K562 (cell line): ENCODE results near the gene ZBTB20. TPM values are rescaled to one million over a fixed set of nuclear protein-coding genes. Genes with fewer than 3 reads are reported as not detected.

ENCODE experiments used
- polyA plus RNA-seq, 8 experiments: library from polyadenylated mRNA; depleted of rRNA in 4 of 8; stranded (reverse) in 5 of 8; unstranded in 3 of 8; fragments of >200 nt; fragmentation: Nextera tagmentation in 2 of 8; fragmentation: Illumina TruSeq in 1 of 8; extraction: Ambion mirVana in 2 of 8; extraction: Trizol in 1 of 8; gene quantifications; 2 replicates each; pipeline versions ENCODE4 v1.2.1 to v1.2.3, GENCODE V29; 2011 to 2014; ENCODE audit warnings: inconsistent platforms in 1 of 8, missing spikeins in 1 of 8
- total RNA-seq, 7 experiments: library from RNA; depleted of rRNA in 6 of 7; stranded (reverse); fragments of >200 nt in 6 of 7; fragmentation: Illumina TruSeq in 2 of 7; extraction: Trizol in 2 of 7; gene quantifications; 2 replicates each; pipeline versions ENCODE4 v1.2.1 to v1.2.3, GENCODE V29; 2011 to 2021; ENCODE audit warnings: low replicate concordance in 1 of 7
- TF ChIP-seq, protein P1 (sequence below), 2 experiments: fragments of 450-650 bp in 1 of 2; sonication (generic) in 1 of 2; formaldehyde crosslinking in 1 of 2; IDR thresholded peaks; 2 replicates each; pipeline versions ENCODE4 v1.7.1 to v1.9.0; 2016 to 2022; ENCODE audit warnings: inconsistent platforms in 1 of 2, mild to moderate bottlenecking in 1 of 2, missing genetic modification reagents in 1 of 2
- TF ChIP-seq, protein P2 (sequence below): fragments of 450-650 bp; formaldehyde crosslinking; IDR thresholded peaks from 2 replicates; pipeline ENCODE4 v1.4.0; 2020; ENCODE audit warnings: mild to moderate bottlenecking, moderate library complexity

Gene ZBTB20
- total and polyA plus RNA-seq, 9 of the 15 experiments (the other 6 are each of a cell fraction or from before 2014, with no cell fraction given) = 0.17 to 1.7 (median 0.45) TPM

DNA sequence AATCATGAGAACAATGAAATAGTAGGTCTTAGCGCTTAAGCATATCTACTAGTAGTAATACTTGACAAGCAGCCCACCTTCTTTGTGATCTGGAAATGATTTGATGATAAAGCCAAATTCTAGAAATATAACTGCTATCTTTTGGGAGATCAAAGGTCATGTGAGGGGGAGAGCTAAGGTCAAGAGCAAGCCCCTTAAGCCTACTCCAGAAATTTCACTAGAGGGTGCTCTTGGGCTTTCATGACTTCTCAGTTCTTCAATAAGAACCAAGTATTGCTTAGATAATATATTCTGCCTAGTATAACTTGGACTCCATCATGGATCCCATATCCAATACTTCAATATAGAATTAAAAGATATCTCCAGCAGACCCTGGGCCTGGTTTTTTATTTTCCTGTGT, 319.6 kb downstream of the ZBTB20 start (continued):
- TF ChIP-seq, protein P1, sequence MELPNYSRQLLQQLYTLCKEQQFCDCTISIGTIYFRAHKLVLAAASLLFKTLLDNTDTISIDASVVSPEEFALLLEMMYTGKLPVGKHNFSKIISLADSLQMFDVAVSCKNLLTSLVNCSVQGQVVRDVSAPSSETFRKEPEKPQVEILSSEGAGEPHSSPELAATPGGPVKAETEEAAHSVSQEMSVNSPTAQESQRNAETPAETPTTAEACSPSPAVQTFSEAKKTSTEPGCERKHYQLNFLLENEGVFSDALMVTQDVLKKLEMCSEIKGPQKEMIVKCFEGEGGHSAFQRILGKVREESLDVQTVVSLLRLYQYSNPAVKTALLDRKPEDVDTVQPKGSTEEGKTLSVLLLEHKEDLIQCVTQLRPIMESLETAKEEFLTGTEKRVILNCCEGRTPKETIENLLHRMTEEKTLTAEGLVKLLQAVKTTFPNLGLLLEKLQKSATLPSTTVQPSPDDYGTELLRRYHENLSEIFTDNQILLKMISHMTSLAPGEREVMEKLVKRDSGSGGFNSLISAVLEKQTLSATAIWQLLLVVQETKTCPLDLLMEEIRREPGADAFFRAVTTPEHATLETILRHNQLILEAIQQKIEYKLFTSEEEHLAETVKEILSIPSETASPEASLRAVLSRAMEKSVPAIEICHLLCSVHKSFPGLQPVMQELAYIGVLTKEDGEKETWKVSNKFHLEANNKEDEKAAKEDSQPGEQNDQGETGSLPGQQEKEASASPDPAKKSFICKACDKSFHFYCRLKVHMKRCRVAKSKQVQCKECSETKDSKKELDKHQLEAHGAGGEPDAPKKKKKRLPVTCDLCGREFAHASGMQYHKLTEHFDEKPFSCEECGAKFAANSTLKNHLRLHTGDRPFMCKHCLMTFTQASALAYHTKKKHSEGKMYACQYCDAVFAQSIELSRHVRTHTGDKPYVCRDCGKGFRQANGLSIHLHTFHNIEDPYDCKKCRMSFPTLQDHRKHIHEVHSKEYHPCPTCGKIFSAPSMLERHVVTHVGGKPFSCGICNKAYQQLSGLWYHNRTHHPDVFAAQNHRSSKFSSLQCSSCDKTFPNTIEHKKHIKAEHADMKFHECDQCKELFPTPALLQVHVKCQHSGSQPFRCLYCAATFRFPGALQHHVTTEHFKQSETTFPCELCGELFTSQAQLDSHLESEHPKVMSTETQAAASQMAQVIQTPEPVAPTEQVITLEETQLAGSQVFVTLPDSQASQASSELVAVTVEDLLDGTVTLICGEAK (IDR thresholded peaks at IDR 0.05) = no peak
- TF ChIP-seq, protein P1 (CRISPR knock-in tag; IDR thresholded peaks at IDR 0.05) = no peak
- TF ChIP-seq, protein P2, sequence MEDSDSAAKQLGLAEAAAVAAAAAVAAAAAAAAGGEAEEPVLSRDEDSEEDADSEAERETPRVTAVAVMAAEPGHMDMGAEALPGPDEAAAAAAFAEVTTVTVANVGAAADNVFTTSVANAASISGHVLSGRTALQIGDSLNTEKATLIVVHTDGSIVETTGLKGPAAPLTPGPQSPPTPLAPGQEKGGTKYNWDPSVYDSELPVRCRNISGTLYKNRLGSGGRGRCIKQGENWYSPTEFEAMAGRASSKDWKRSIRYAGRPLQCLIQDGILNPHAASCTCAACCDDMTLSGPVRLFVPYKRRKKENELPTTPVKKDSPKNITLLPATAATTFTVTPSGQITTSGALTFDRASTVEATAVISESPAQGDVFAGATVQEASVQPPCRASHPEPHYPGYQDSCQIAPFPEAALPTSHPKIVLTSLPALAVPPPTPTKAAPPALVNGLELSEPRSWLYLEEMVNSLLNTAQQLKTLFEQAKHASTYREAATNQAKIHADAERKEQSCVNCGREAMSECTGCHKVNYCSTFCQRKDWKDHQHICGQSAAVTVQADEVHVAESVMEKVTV (CRISPR knock-in tag) = peak; percentile 68
